ENCODE results near the gene CUX1.
"Not testable (repeated sequence)": the region's sequence is repeated elsewhere in the genome, so short reads cannot be mapped to it uniquely, and the experiment has no call there.

The CUX1 gene

GRCh38 chr7:102128303-102128702 is 310.9 kb downstream of the CUX1 start:
- no peak for DNase-seq (ENCODE audit: low read depth in 2 of 3, low spot score in 1 of 3)

- DNase-seq (ENCODE audit: low read depth in 2 of 3, low spot score in 1 of 3), result no peak
Measured at GRCh38 chr7:102129636-102130370, 312.4 kb downstream of the CUX1 start.

- DNase-seq (ENCODE audit: low read depth in 2 of 3, low spot score in 1 of 3), result no peak
Measured at GRCh38 chr7:102132209-102132752, 314.9 kb downstream of the CUX1 start.

GRCh38 chr7:102138676-102139075 is 321.2 kb downstream of the CUX1 start:
- no peak for DNase-seq (ENCODE audit: low read depth in 2 of 3, low spot score in 1 of 3)

GRCh38 chr7:102140952-102141370 is 323.5 kb downstream of the CUX1 start:
- DNase-seq (ENCODE audit: low read depth in 2 of 3, low spot score in 1 of 3), result no peak

GRCh38 chr7:102142433-102142832 is 325.0 kb downstream of the CUX1 start:
- DNase-seq (ENCODE audit: low read depth in 2 of 3, low spot score in 1 of 3), result not testable (repeated sequence)

- DNase-seq (ENCODE audit: low read depth in 2 of 3, low spot score in 1 of 3), result no peak
Measured at GRCh38 chr7:102146122-102146521, 328.7 kb downstream of the CUX1 start.

GRCh38 chr7:102147008-102147407 is 329.6 kb downstream of the CUX1 start:
- DNase-seq (ENCODE audit: low read depth in 2 of 3, low spot score in 1 of 3), result no peak

- DNase-seq (ENCODE audit: low read depth in 2 of 3, low spot score in 1 of 3), result no peak
Measured at GRCh38 chr7:102148799-102149198, 331.4 kb downstream of the CUX1 start.

GRCh38 chr7:102149416-102149815 is 332.0 kb downstream of the CUX1 start:
- no peak for DNase-seq (ENCODE audit: low read depth in 2 of 3, low spot score in 1 of 3)

- DNase-seq (ENCODE audit: low read depth in 2 of 3, low spot score in 1 of 3), result no peak
Measured at GRCh38 chr7:102150266-102150665, 332.8 kb downstream of the CUX1 start.

GRCh38 chr7:102152672-102153598 is 335.5 kb downstream of the CUX1 start:
- DNase-seq (ENCODE audit: low read depth in 2 of 3, low spot score in 1 of 3), result no peak

GRCh38 chr7:102153599-102153946 is 336.1 kb downstream of the CUX1 start:
- no peak for DNase-seq (ENCODE audit: low read depth in 2 of 3, low spot score in 1 of 3)

- no peak for DNase-seq (ENCODE audit: low read depth in 2 of 3, low spot score in 1 of 3)
Measured at GRCh38 chr7:102154425-102154824, 337.0 kb downstream of the CUX1 start.

- DNase-seq (ENCODE audit: low read depth in 2 of 3, low spot score in 1 of 3), result no peak
Measured at GRCh38 chr7:102155821-102156441, 338.5 kb downstream of the CUX1 start.

GRCh38 chr7:102156867-102157266 is 339.4 kb downstream of the CUX1 start:
- no peak for DNase-seq (ENCODE audit: low read depth in 2 of 3, low spot score in 1 of 3)

GRCh38 chr7:102165136-102165535 is 347.7 kb downstream of the CUX1 start:
- no peak for DNase-seq (ENCODE audit: low read depth in 2 of 3, low spot score in 1 of 3)

GRCh38 chr7:102167254-102167653 is 349.8 kb downstream of the CUX1 start:
- DNase-seq (ENCODE audit: low read depth in 2 of 3, low spot score in 1 of 3), result no peak

GRCh38 chr7:102169651-102170392 is 352.4 kb downstream of the CUX1 start:
- no peak for DNase-seq (ENCODE audit: low read depth in 2 of 3, low spot score in 1 of 3)

GRCh38 chr7:102170393-102170970 is 353.1 kb downstream of the CUX1 start:
- no peak for DNase-seq (ENCODE audit: low read depth in 2 of 3, low spot score in 1 of 3)

GRCh38 chr7:102173669-102174068 is 356.2 kb downstream of the CUX1 start:
- no peak for DNase-seq (ENCODE audit: low read depth in 2 of 3, low spot score in 1 of 3)
